H4 (cell line): ENCODE results near the gene ALOX15B. TPM values are rescaled to one million over a fixed set of nuclear protein-coding genes. Genes with fewer than 3 reads are reported as not detected.
A peak's percentile ranks its signal among the peaks of the same experiment; 100 is the strongest.
"Not testable (repeated sequence)": the region's sequence is repeated elsewhere in the genome, so short reads cannot be mapped to it uniquely, and the experiment has no call there.

Source experiments
- DNase-seq: peaks from one replicate; pipeline ENCODE4 v3.0.0-alpha.2; 2015; ENCODE audit warnings: low spot score
- total RNA-seq: library from RNA; depleted of rRNA; stranded (reverse); fragments of >200 nt; shearing (Covaris generic); gene quantifications from 2 replicates; pipeline ENCODE4 v1.2.3, GENCODE V29; 2014

ALOX15B gene
- total RNA-seq, 1 experiment from 2014 or later, result not detected

DNA sequence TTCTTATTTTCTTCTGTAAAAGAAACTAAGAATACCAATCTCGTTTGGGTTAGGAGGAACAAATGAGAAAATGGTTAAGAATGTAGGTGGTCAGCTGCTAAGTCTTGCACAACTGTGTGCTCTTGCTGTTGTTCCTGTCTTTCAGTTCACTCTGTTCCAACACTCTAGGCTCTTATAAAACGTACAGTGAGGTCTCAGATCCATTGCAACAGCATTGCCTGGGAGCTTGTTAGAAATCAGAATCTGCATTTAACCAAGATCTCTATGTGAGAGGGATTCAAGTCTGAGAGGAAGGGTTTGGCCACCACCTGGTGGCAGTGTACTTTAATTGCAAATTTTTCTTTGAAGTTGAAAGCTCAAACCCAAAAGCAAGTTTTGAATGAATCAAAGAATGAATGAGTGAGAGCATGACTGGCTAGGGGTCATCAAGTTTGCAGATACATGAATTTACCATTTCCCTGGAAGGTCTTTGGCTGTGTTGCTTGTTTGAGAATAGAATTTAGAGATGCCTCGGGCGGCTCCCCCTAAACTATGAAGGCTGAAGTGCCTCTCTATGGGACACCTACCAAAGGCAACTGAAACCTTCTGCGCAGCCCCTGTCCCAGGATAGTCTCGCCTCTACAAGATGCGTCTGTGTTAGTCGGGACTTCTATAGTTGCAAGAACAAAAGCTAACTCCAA is 2.5 kb downstream of the ALOX15B start:
- DNase-seq, result peak; percentile 52

DNA sequence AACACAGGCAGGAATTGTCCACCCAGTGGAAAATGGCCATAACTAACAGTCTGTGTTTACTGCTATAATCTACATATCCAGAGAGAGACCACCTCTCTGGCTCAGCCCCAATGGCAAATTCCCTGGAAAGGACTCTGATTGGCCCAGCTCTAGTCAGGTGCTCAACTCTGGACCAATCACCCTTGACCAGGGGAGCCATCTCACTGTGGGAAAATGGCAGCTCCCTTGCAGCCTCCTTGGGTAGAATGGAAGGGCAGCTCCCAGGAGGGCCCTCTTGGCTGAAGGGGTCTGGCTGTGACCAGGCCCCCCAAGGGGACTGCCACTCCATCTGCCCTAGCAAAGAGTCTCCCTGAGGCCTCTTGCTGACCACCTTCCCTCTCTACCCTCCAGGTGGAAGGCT is 3.1 kb downstream of the ALOX15B start:
- no peak for DNase-seq

DNA sequence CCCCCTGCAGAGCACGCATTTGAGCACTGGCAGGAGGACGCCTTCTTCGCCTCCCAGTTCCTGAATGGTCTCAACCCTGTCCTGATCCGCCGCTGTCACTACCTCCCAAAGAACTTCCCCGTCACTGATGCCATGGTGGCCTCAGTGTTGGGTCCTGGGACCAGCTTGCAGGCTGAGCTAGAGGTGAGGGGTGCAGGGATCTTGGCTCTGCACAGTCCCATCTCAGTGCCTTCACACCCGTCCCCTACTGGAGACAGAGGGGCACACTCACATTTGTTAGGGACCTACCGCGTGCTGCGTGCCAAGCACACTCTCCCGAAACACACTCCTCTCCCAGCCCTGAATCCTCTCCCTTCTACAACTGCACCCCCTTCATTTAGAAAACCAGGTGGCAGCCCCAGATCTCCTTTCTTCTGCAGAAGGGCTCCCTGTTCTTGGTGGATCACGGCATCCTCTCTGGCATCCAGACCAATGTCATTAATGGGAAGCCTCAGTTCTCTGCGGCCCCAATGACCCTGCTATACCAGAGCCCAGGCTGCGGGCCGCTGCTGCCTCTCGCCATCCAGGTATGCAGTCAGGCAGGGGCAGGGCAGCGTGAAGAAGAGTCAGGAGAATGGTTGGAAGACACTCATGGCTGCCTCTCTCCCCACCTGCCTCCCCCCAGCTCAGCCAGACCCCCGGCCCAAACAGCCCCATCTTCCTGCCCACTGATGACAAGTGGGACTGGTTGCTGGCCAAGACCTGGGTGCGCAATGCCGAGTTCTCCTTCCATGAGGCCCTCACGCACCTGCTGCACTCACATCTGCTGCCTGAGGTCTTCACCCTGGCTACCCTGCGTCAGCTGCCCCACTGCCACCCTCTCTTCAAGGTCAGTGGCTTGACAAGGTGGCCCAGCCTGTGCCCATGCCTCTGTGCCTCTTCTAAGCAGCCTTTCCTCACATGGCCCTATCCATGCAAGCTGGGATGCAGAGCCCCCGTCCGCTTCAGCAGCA is 6.3 kb downstream of the ALOX15B start:
- no peak for DNase-seq

- no peak for DNase-seq
Observed at GRCh38 chr17:8046306-8046928, 7.6 kb downstream of the ALOX15B start.

DNA sequence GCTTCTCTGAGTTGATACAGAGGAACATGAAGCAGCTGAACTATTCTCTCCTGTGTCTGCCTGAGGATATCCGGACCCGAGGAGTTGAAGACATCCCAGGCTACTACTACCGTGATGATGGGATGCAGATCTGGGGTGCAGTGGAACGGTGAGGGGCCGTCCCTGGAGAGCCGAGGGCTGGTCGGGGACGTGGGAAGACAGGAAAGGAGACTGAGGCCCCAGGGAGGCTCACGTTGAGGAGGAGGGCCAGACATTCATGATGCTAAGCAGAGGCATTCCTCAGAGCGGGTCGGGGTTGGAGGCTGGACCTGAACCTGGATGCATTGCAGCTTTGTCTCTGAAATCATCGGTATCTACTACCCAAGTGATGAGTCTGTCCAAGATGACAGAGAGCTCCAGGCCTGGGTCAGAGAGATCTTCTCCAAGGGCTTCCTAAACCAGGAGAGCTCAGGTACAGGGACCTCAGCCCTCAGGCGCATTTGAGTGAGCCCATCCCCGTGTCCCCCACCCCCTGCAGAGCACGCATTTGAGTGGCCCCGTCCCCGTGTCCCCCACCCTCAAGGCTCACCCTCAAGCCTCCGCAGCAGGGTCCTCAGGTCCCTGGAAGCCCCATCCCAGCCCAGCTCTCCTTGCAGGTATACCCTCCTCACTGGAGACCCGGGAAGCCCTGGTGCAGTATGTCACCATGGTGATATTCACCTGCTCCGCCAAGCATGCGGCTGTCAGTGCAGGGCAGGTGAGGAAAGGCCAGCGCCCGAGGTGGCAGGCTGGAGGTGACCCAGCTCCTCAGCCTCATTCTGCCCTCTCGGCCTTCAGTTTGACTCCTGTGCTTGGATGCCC is 8.3 kb downstream of the ALOX15B start:
- no peak for DNase-seq

DNA sequence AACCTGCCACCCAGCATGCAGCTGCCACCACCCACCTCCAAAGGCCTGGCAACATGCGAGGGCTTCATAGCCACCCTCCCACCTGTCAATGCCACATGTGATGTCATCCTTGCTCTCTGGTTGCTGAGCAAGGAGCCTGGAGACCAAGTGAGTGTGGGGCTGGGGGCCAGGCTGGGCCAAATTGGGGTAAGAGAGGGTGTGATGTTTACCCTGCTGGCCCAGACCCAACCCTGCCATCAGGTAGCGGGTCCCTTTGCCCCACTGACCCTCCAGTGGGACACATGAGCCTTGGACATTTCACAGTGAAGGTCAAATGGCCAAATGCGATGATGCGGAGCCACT is 8.9 kb downstream of the ALOX15B start:
- DNase-seq, result no peak

- DNase-seq, result no peak
Observed at GRCh38 chr17:8048236-8048635, 9.4 kb downstream of the ALOX15B start.

- DNase-seq, result no peak
Observed at GRCh38 chr17:8048736-8049135, 9.9 kb downstream of the ALOX15B start.

- no peak for DNase-seq
Observed at GRCh38 chr17:8051831-8052230, 13.0 kb downstream of the ALOX15B start.

GRCh38 chr17:8052256-8053252 is 13.7 kb downstream of the ALOX15B start:
- DNase-seq, result no peak

DNA sequence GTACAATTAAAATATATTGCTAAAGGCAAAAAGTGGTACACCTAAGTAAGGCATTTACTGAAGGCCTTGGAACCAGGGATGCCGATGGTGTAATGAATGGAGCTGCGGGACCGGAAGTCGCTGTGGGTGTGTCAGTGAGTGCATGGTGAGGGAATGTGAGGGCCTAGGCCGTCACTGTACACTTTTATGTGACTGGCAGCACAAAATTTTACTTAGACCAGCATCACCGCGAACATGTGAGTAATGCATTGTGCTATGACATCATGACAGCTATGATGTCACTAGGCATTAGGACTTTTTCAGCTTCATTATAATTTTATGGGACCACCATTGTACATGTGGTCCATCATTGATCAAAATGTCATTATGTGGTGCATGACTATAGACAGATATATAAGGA is 14.7 kb downstream of the ALOX15B start:
- no peak for DNase-seq

DNA sequence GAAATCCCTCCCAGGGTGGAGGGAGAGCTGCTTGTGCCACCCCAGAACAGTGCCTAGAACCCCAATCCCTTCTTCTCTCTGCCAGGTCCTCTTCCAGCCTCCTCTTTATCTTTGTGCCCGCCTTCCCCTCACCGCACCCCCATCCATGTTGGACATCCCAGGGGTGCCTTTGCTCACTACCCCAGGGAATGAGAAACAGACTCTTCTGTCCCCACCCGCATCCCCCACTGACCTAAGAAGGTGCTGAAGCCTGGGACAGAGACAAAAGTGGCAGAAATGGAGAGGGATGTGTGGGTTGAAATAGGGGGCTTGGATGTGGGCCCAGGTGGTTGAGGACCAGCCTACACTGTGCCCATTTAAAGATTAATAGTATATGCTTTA is 17.0 kb downstream of the ALOX15B start:
- DNase-seq, result no peak

DNA sequence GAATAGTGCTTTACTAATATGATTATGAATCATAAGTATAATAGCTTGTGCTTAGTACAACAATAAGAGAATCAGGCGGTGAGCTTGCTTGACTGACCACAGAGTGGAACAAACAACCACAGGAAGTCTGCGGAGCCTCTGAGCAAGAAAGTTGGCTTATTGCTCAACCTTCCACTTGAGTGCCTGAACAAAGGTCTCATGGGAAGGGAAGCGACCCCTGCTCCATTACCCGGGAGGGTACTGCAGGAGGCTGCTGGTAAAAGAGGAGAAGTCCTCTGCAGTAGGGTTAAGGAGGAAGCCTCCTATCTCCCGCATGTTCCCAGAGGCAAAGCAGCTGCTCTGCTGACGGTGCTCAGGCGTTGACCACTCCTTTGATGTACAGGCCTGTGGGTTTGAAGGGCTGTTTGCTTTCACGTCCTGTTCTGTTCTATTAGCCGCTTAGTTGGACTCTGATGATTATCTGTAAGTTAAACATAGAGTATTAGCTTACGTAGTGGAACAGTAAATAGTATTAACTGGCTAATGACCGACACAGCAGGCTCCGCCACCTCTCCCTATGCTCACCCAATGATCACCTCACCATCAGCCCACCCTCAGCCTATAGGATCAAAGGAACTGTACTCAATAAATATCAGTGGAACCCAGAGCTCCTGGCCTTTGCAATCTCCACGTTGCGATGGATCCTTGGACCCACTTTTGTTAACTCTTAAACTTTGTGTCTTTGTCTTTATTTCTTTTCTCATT is 17.5 kb downstream of the ALOX15B start:
- peak; percentile 65 for DNase-seq

DNA sequence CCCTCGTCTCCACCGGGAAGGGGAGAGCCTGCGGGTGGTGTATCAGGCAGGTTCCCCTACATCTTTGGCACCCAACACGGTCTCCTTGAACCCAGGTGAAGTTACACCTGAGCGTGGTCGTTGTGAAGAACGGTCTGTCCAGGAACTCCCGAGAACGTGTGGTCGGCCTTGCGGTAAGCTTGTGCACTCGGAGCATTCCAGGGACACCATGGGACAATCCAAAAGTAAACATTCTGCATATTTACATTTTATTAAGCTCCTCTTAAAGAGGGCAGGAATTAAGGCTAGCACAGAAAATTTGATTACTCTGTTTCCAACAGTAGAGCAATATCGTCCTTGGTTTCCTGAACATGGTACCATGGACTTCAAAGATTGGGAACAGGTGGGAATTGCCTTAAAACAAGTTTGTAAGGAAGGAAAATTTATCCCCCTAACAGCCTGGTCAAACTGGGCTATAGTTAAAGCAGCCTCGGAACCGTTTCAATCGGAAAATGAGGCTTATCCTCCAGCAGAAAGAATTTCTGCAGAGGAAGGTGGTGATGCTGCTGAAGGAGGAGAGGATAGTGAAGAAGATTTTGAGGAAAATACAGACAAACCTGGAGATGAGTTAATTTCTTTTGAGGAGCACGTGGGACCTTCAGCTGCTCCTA is 18.2 kb downstream of the ALOX15B start:
- DNase-seq, result no peak

DNA sequence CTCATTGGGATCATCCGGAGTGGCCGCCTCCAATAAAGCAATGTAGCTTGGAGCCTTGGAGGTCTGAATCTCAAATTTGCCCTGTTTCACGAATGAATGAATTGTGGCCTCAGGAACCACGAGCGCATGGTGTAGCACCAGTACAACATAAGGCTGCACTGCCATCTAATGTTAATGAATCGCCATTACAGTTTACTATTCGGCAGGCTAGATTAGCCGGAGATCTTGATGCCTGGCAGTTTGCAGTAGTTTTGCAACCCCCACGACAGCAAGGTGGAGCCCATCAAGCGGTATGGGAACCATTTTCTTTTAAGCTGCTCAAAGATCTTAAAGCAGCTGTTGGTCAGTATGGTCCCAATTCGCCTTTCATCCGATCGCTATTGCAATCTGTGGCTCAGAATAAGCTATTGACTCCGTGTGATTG is 18.8 kb downstream of the ALOX15B start:
- DNase-seq, result peak; percentile 73

DNA sequence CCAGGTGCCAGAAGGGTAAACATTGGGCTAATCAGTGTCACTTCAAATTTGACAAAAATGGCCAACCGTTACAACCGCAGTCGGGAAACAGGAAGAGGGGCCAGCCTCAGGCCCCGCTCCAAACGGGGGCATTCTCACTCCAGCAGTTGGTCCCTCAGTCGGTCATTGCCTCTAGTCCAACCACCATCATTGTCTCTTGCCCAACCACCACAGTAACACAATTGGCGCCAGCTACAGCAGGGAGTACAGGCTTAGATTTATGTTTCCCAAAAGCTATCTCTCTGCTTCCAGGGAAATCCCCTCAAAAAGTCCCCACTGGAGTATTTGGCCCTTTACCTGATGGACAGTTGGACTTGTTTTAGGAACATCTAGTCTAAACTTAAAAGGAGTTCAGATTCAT is 20.3 kb downstream of the ALOX15B start:
- DNase-seq, result no peak

DNA sequence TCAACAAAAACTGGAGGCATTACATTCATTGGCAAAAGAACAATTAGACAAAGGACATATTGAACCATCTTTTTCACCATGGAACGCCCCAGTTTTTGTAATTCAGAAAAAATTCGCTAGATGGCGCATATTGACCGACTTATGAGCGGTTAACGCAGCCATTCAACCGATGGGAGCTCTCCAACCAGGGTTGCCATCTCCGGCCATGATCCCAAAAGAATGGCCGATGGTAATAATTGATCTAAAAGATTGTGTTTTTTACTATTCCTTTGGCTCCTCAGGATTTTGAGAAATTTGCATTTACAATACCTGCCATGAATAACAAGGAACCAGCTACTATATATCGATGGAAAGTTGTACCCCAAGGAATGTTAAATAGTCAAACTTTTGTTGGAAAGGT is 21.4 kb downstream of the ALOX15B start:
- no peak for DNase-seq

- not testable (repeated sequence) for DNase-seq
Observed at GRCh38 chr17:8061851-8062250, 23.0 kb downstream of the ALOX15B start.

DNA sequence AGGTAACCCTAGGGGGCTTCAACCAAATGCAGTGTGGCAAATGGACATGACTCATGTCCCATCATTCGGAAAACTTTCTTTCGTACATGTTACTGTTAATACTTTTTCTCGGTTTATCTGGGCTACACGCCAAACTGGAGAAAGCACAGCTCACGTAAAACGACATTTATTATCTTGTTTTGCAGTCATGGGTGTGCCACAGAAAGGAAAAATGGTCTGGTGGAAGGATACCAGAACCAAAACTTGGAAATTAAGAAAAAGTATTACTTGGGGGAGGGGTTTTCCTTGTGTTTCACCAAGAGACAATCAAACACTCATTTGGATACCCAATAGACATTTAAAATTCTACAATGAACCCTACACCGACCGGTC is 23.6 kb downstream of the ALOX15B start:
- DNase-seq, result no peak
